Measurements from ENCODE around the gene CDK5RAP3. TPM values are rescaled to one million over a fixed set of nuclear protein-coding genes. Genes with fewer than 3 reads are reported as not detected.

CDK5RAP3 gene
- total and polyA plus RNA-seq, 2 of the 13 experiments (the other 11 are each of a cell fraction or from before 2014, with no cell fraction given) = 128 to 154 TPM

DNA sequence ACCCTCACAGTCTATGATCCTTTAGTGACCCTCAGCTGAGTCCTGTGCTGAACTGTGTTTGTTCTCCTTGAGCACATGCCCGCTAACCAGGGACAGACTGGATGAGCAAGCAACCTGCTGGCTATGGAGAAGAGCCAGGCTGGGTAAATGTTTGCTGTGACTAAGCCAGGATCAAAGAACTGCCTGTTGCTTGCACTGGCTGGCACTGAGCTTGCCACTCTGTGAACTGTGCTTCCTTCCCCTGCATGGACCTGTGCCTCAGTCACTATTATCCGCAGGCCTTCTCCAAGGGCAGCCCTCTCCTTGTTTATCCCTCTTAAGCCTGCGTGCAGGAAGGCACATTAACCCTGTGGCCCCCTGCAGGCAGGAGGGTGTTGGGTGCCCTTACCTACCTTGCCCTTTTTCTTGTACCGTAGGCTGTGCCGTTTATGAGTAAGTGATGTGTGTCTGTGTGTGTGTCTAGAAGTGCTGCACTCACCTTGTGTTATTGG lies 22.2 kb upstream of the CDK5RAP3 start (continued):
- no peak for TF ChIP-seq REXO4 (CRISPR knock-in tag; IDR thresholded peaks at IDR 0.05; ENCODE audit: borderline replicate concordance)
- TF ChIP-seq PCBP2 (optimal IDR thresholded peaks at IDR 0.05; ENCODE audit: low read depth, low read length, poor library complexity, severe bottlenecking) = no peak
- TF ChIP-seq MAFG (CRISPR knock-in tag; IDR thresholded peaks at IDR 0.05) = no peak
- 0 out of 2 replicates have a peak, but pooled peaks have one; percentile 48 for TF ChIP-seq ZNF274 (CRISPR knock-in tag; IDR thresholded peaks at IDR 0.05)
- TF ChIP-seq, protein P1, sequence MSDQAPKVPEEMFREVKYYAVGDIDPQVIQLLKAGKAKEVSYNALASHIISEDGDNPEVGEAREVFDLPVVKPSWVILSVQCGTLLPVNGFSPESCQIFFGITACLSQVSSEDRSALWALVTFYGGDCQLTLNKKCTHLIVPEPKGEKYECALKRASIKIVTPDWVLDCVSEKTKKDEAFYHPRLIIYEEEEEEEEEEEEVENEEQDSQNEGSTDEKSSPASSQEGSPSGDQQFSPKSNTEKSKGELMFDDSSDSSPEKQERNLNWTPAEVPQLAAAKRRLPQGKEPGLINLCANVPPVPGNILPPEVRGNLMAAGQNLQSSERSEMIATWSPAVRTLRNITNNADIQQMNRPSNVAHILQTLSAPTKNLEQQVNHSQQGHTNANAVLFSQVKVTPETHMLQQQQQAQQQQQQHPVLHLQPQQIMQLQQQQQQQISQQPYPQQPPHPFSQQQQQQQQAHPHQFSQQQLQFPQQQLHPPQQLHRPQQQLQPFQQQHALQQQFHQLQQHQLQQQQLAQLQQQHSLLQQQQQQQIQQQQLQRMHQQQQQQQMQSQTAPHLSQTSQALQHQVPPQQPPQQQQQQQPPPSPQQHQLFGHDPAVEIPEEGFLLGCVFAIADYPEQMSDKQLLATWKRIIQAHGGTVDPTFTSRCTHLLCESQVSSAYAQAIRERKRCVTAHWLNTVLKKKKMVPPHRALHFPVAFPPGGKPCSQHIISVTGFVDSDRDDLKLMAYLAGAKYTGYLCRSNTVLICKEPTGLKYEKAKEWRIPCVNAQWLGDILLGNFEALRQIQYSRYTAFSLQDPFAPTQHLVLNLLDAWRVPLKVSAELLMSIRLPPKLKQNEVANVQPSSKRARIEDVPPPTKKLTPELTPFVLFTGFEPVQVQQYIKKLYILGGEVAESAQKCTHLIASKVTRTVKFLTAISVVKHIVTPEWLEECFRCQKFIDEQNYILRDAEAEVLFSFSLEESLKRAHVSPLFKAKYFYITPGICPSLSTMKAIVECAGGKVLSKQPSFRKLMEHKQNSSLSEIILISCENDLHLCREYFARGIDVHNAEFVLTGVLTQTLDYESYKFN (CRISPR knock-in tag; conservative IDR thresholded peaks at IDR 0.05) = peak; percentile 84
- peak in 1 of 2 experiments; percentile 49; a peak in 2 of 4 replicates for TF ChIP-seq MAFK (conservative IDR thresholded peaks at IDR 0.05 in 1 of 2, IDR thresholded peaks at IDR 0.05 in 1 of 2; ENCODE audit: low read length in 2 of 2)
- TF ChIP-seq ZNF317 (CRISPR knock-in tag; IDR thresholded peaks at IDR 0.05) = peak; percentile 40; the same call in 1 of the 2 replicates
- TF ChIP-seq ETV6 (CRISPR knock-in tag; conservative IDR thresholded peaks at IDR 0.05) = no peak
- TF ChIP-seq, protein P2, sequence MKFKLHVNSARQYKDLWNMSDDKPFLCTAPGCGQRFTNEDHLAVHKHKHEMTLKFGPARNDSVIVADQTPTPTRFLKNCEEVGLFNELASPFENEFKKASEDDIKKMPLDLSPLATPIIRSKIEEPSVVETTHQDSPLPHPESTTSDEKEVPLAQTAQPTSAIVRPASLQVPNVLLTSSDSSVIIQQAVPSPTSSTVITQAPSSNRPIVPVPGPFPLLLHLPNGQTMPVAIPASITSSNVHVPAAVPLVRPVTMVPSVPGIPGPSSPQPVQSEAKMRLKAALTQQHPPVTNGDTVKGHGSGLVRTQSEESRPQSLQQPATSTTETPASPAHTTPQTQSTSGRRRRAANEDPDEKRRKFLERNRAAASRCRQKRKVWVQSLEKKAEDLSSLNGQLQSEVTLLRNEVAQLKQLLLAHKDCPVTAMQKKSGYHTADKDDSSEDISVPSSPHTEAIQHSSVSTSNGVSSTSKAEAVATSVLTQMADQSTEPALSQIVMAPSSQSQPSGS (CRISPR knock-in tag; IDR thresholded peaks at IDR 0.05) = no peak
- 0 out of 2 replicates have a peak, but pooled peaks have one; percentile 10 for TF ChIP-seq SOX13 (IDR thresholded peaks at IDR 0.05)
- TF ChIP-seq SOX13 (CRISPR knock-in tag; conservative IDR thresholded peaks at IDR 0.05 in 1 of 2, IDR thresholded peaks at IDR 0.05 in 1 of 2) = peak in 1 of 2 experiments; percentile 53; a peak in 1 of 4 replicates
- TF ChIP-seq, protein P3, sequence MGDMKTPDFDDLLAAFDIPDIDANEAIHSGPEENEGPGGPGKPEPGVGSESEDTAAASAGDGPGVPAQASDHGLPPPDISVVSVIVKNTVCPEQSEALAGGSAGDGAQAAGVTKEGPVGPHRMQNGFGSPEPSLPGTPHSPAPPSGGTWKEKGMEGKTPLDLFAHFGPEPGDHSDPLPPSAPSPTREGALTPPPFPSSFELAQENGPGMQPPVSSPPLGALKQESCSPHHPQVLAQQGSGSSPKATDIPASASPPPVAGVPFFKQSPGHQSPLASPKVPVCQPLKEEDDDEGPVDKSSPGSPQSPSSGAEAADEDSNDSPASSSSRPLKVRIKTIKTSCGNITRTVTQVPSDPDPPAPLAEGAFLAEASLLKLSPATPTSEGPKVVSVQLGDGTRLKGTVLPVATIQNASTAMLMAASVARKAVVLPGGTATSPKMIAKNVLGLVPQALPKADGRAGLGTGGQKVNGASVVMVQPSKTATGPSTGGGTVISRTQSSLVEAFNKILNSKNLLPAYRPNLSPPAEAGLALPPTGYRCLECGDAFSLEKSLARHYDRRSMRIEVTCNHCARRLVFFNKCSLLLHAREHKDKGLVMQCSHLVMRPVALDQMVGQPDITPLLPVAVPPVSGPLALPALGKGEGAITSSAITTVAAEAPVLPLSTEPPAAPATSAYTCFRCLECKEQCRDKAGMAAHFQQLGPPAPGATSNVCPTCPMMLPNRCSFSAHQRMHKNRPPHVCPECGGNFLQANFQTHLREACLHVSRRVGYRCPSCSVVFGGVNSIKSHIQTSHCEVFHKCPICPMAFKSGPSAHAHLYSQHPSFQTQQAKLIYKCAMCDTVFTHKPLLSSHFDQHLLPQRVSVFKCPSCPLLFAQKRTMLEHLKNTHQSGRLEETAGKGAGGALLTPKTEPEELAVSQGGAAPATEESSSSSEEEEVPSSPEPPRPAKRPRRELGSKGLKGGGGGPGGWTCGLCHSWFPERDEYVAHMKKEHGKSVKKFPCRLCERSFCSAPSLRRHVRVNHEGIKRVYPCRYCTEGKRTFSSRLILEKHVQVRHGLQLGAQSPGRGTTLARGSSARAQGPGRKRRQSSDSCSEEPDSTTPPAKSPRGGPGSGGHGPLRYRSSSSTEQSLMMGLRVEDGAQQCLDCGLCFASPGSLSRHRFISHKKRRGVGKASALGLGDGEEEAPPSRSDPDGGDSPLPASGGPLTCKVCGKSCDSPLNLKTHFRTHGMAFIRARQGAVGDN (CRISPR knock-in tag; IDR thresholded peaks at IDR 0.05) = peak; percentile 86
- 0 out of 2 replicates have a peak, but pooled peaks have one; percentile 7 for TF ChIP-seq TARDBP (CRISPR knock-in tag; IDR thresholded peaks at IDR 0.05)
- TF ChIP-seq NFKBIZ (CRISPR knock-in tag; IDR thresholded peaks at IDR 0.05) = peak; percentile 69; the same call in 1 of the 2 replicates
- no peak for TF ChIP-seq MED13 (CRISPR knock-in tag; IDR thresholded peaks at IDR 0.05)
- TF ChIP-seq, protein P4, sequence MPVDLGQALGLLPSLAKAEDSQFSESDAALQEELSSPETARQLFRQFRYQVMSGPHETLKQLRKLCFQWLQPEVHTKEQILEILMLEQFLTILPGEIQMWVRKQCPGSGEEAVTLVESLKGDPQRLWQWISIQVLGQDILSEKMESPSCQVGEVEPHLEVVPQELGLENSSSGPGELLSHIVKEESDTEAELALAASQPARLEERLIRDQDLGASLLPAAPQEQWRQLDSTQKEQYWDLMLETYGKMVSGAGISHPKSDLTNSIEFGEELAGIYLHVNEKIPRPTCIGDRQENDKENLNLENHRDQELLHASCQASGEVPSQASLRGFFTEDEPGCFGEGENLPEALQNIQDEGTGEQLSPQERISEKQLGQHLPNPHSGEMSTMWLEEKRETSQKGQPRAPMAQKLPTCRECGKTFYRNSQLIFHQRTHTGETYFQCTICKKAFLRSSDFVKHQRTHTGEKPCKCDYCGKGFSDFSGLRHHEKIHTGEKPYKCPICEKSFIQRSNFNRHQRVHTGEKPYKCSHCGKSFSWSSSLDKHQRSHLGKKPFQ (CRISPR knock-in tag; IDR thresholded peaks at IDR 0.05; ENCODE audit: insufficient replicate concordance) = peak; percentile 9
- peak; percentile 74 for TF ChIP-seq GATAD2A (CRISPR knock-in tag; IDR thresholded peaks at IDR 0.05)
- TF ChIP-seq ZNF441 (CRISPR knock-in tag; IDR thresholded peaks at IDR 0.05; ENCODE audit: borderline replicate concordance) = no peak
- no peak for TF ChIP-seq ZNF878 (CRISPR knock-in tag; IDR thresholded peaks at IDR 0.05)
